A375 (cell line): ENCODE results near the gene BICD1. TPM values are rescaled to one million over a fixed set of nuclear protein-coding genes. Genes with fewer than 3 reads are reported as not detected.

Source experiments
- small RNA-seq: library from RNA; depleted of rRNA; stranded (forward); fragments of <200 nt; gene quantifications from one replicate; pipeline ENCODE3, GENCODE V24; 2014
- total RNA-seq: library from RNA; depleted of rRNA; stranded (reverse); fragments of >200 nt; shearing (Covaris generic); gene quantifications from 2 replicates; pipeline ENCODE4 v1.2.3, GENCODE V29; 2014; rRNA removed

BICD1 gene
- total RNA-seq: 40.5 and 47.3 TPM in 2 replicates

DNA sequence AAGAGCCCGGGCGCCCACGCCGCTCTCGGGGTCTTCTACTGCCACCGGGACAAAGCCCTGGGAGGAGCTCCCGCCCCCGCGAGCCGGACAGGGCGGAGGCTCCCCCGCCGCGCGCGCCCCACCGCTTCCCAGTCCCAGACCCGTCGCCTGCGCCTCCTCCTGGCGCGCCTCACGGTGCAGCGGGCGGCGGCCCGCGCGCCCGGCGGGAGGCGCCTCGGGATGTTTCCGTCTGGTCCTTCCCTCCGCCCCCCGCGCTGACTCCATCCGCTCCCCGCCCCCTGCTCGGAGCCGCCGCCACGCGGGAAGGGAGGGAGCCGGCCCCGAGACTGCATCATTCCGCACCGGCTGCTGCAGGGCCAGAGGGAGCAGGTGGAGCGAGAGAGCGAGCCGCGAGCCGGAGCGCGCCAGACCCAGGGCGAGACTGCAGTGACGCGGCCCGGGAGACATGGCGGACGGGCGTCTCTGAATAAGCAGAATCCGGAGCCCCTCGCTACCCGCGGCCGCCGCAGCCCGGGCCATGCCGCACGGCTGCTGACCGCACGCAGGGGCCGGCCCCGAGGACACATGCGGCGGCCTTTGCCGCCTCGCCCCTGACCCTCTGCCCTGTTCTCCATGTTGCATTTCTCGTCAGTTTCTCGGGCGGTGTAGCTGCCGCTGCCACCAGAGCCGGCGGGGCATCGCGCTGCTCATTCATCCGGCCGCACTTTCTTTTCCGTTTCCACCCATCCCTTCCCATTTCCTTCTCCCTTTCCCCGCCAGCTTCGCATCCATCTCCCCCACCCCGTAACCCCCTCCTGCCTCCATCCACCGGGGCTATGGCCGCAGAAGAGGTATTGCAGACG lies at the start of gene BICD1:
Gene BICD1, plus strand, starts transcription at position 331 of the 842 bp plus-strand sequence. Its CDS starts 485 bp downstream, at position 816.

DNA sequence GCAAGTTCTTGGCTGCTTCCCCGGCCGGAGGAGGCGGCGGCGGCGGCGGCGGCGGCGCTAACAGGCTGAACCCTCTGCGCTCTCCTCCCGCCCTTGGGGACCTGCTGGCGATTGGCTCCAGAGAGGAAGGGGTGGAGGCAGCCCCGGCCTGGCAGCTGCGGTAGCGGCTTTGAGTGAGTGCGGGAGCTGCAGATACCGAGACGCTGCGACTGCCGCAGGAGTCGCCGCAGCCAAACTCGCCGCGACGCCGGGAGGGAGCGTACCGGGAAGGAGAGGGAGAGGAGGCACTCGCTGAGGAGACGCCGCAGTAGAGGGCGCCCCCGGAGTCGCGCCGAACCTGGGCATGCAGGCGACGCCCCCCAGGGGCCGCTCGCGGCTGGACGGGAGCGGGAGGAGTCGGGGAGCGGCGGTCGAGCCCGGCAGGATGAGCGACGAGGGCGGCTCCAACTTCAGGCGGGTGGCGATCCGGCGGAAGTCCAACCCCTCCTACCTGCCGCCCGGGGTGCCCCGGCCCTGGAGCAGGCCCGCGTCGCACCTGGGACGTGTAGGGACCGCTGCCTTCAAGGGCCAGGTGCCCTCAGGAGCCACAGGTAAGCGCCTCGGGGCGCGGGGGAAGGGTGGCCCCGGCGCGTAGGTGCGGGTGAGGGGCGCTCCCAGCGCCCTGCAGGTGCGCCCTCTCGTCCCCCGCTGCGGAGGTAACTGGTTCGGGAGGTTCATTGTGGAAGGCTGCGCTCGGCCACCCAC lies 292.9 kb downstream of the BICD1 start, which contains the start of gene FGD4:
Gene FGD4, plus strand, starts transcription at position 189 of the 744 bp plus-strand sequence.

Small RNA genes within 50 kb of the gene (small RNA-seq; reads per million reads assigned to genes)
- gene AC048344.2 (not detected), gene AC048344.3 (not detected), gene RF00019 (not detected)

Other genes starting within 250 kb of the BICD1 start
- 14.1 and 18.1 TPM in 2 replicates for gene RESF1, start 147.4 kb upstream of the BICD1 start, total RNA-seq